Measurements from ENCODE around the gene SRRM3.
"Not testable (repeated sequence)": the region's sequence is repeated elsewhere in the genome, so short reads cannot be mapped to it uniquely, and the experiment has no call there.

Gene SRRM3

DNA sequence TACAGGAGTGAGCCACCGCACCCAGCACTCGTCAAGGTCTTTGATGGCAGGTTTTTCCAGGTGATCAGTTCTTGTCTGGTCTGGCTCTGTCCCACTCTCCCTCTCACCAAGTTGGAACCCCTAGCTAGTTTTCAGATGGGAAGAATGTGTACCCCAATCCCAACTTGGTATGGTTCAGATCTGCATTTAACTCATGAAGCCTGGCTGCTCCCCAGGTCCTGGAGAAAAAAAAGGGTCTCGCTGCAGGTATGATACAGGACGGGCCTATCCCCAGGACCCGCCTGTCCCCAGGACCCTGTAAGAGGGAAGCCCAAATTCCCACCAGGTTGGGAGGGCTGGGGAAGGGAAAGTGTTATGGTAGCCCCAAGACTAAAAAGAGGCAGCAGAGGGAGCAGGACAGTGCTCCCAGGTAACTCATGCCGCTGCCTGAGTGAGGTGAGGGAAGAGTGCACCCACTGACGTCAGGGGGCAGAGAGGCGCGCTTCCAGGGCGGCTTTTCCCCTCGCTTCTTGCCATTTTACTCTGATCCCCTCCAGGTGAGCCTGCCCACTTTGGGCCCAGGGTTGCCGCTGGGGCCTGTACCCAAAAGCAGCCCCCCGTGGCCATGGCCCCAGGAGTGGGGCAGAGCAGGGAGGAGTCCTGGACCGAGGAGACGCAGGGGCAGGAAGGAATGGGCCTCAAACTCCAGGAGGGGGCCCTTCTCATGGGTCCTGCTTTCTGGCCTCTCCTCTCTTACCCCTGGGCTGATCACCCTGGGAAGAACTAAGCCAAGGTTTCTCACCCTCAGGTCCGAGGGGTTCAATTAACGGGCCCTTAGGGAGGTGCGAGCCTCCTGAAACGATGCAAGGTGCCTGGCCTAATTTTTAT lies 36.4 kb upstream of the SRRM3 start:
- Histone ChIP-seq H3K9me3 (no peaks in the 10 kb centered on the region), H3K27me3 (no peaks in the 10 kb centered on the region), H3K36me3 (no peaks in the 10 kb centered on the region), H3K4me1 (no peaks in the 10 kb centered on the region), H3K4me3 (ENCODE audit: low read depth, low read length) (no peak overlapping the region)
- DNase-seq, result no peak
- TF ChIP-seq, protein P1, sequence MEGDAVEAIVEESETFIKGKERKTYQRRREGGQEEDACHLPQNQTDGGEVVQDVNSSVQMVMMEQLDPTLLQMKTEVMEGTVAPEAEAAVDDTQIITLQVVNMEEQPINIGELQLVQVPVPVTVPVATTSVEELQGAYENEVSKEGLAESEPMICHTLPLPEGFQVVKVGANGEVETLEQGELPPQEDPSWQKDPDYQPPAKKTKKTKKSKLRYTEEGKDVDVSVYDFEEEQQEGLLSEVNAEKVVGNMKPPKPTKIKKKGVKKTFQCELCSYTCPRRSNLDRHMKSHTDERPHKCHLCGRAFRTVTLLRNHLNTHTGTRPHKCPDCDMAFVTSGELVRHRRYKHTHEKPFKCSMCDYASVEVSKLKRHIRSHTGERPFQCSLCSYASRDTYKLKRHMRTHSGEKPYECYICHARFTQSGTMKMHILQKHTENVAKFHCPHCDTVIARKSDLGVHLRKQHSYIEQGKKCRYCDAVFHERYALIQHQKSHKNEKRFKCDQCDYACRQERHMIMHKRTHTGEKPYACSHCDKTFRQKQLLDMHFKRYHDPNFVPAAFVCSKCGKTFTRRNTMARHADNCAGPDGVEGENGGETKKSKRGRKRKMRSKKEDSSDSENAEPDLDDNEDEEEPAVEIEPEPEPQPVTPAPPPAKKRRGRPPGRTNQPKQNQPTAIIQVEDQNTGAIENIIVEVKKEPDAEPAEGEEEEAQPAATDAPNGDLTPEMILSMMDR (IDR thresholded peaks at IDR 0.05; ENCODE audit: low read depth, low read length), result no peak

DNA sequence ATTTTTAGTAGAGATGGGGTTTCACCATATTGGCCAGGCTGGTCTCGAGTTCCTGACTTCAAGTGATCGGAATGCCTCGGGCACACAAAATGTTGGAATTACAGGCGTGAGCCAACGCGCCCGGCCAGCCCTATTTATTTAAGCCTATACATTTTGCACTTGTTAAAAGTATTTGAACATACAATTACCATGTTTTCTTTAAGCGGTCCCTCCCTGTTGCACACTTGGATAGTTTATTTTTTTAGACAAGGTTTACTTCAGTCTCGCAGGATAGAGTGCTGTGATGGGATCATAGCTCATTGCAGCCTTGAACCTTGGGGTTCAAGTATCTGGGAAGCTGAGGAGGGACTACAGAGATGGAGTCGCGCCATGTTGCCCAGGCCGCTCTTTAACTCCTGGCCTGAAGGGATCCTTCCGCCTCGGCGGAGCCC lies 35.7 kb upstream of the SRRM3 start:
- Histone ChIP-seq H3K36me3 (no peaks in the 10 kb centered on the region), H3K4me3 (ENCODE audit: low read depth, low read length) (peak overlapping the region; percentile 79; the same call in 1 of the 2 replicates), H3K27me3 (no peaks in the 10 kb centered on the region), H3K4me1 (no peaks in the 10 kb centered on the region), H3K9me3 (no peaks in the 10 kb centered on the region)
- DNase-seq, result no peak
- TF ChIP-seq, protein P1 (IDR thresholded peaks at IDR 0.05; ENCODE audit: low read depth, low read length), result no peak

DNA sequence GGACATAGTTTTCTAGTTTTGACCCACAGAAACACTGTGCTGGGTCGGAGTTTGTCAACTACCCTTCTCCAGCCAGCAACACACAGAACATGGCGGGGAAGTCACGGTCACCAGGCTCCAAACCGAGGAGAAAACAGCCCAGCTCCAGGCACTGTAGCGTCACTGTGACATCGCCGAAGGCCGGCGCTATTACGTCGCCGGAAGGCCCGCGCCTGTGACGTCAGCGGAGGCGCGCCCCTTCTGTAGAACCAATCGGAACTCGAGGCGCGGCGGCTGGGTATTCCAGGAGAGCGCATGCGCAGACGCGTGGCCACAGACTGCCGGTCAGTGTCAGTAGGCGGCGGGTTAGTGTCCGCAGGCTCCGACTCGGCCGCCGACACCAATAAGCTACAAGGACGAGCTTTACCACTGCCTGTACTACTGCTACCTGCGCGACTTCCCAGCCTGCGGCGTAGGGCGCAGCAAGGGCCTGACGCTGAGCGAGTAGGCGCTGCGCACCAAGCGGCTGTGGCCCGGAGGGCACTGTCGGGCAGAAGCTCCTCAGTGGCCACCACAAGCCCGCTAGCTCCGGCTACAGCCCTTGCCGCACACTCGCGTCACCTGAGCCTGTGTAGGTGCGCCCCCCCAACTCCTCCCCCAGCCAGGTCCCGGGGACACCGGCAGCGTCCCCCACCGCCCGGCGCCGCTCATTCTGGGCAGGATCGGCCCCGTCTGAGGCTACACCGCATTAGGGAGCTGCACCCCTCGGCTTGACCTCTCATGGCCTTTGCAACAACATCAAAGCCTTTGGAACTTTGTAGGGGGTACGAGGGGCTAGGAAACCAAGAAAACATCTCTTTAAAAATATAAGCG lies 35.1 kb upstream of the SRRM3 start:
- H3K4me3 ChIP-seq (ENCODE audit: low read depth, low read length), result peak overlapping the region; percentile 79
- no peaks in the 10 kb centered on the region for H3K36me3 ChIP-seq
- H3K4me1 ChIP-seq, result no peaks in the 10 kb centered on the region
- H3K9me3 ChIP-seq, result no peaks in the 10 kb centered on the region
- no peaks in the 10 kb centered on the region for H3K27me3 ChIP-seq
- peak; percentile 97 for DNase-seq
- TF ChIP-seq, protein P1 (IDR thresholded peaks at IDR 0.05; ENCODE audit: low read depth, low read length), result 0 out of 2 replicates have a peak, but pooled peaks have one; percentile 19

DNA sequence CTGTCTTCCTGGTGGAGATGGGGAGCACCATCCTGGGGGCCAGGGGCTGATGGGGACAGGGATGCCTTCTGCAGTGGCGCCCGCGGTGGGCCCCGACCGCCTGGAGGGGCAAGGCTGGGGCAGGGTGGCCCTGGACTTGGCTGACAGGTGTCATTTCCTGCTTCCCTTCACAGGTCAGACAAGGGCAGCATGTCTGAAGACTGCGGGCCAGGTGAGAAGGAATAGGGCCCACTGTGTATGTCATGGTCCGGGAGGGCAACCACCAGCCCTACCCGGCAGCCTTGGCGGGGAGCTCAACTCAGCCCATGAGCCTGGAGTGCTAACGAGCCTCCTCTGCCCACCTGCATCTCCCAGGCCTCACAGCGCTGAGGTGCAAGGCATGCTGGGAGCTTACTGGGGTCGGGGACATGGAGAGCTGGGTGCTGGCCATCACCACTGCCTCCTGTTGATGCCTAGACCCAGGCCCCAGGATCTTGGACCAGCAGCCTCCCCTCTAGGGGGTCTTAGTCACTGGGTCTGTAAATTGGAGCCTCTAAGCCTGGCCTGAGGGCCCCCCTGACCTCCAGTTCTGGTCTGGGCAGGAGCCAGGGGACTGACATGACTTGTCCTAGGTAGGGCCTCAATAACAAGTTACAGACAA lies 28.0 kb upstream of the SRRM3 start:
- no peaks in the 10 kb centered on the region for H3K4me1 ChIP-seq
- H3K9me3 ChIP-seq, result no peaks in the 10 kb centered on the region
- DNase-seq, result no peak
- TF ChIP-seq, protein P1 (IDR thresholded peaks at IDR 0.05; ENCODE audit: low read depth, low read length), result no peak
- no peaks in the 10 kb centered on the region for H3K36me3 ChIP-seq
- H3K27me3 ChIP-seq, result no peaks in the 10 kb centered on the region
- no peak overlapping the region for H3K4me3 ChIP-seq (ENCODE audit: low read depth, low read length)

DNA sequence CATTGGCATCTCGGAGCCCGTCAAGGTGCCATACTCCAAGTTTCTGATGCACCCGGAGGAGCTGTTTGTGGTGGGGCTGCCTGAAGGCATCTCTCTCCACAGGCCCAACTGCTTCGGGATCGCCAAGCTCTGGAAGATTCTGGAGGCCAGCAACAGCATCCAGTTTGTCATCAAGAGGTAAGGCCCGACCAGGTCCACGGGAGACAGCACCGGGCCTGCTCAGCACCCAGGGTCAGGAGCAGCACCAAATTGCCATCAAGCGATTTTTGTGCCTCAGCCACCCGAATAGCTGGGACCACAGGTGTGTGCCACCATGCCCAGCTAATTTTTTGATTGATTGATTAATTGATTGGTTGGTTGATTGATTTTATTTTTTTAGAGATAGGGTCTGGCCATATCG lies 24.7 kb upstream of the SRRM3 start:
- H3K36me3 ChIP-seq; H3K4me3 ChIP-seq (ENCODE audit: low read depth, low read length); H3K27me3 ChIP-seq; DNase-seq; H3K9me3 ChIP-seq; H3K4me1 ChIP-seq: not testable (repeated sequence)

DNA sequence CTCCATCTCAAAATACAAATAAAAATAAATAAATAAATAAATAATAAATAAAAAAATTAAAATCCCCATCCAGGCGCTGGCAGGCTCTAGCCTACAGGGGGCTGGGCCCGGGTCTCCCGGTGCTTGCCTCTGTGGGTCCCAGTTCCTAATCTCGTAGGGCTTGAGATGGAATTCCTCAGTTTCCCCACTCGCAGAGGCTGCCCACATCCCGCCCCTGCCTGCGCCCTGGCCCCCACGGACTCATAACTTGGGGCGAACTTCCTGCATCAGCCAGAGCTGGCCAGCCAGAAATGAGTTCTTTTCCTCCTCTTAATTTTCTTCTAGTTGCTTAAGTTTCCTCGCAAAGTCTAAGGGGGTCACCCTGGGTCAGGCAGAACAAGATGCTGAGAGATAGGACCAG lies 22.0 kb upstream of the SRRM3 start:
- DNase-seq, result no peak
- Histone ChIP-seq H3K4me1 (no peaks in the 10 kb centered on the region), H3K36me3 (no peaks in the 10 kb centered on the region), H3K9me3 (no peaks in the 10 kb centered on the region), H3K4me3 (ENCODE audit: low read depth, low read length) (no peak overlapping the region), H3K27me3 (no peaks in the 10 kb centered on the region)
- TF ChIP-seq, protein P1 (IDR thresholded peaks at IDR 0.05; ENCODE audit: low read depth, low read length), result no peak
